22Rv1 (cell line): ENCODE data around the gene ANXA6.

Source experiments
- H3K27ac ChIP-seq: fragments of 450-650 bp; 2 replicates; pipeline ENCODE4 v1.5.1; 2017
- CTCF ChIP-seq: fragments of 450-650 bp; IDR thresholded peaks from 2 replicates; pipeline ENCODE4 v1.5.1; 2017; ENCODE audit warnings: mild to moderate bottlenecking
- ZFX ChIP-seq: fragments of 450-650 bp; IDR thresholded peaks from 2 replicates; pipeline ENCODE4 v1.6.1; 2017; ENCODE audit warnings: antibody characterized with exemption, borderline replicate concordance

ANXA6 gene

GRCh38 chr5:151151263-151151660 lies 6.3 kb downstream of the ANXA6 start:
- TF ChIP-seq ZFX (no peak), CTCF (no peak)
- H3K27ac ChIP-seq = no peak overlapping the region

- no peak overlapping the region for H3K27ac ChIP-seq
- no peak for TF ChIP-seq ZFX
- no peak for TF ChIP-seq CTCF
Observed at GRCh38 chr5:151150471-151151262, 6.9 kb downstream of the ANXA6 start.

GRCh38 chr5:151148583-151148982 lies 9.0 kb downstream of the ANXA6 start:
- H3K27ac ChIP-seq = no peak overlapping the region

GRCh38 chr5:151147033-151147432 lies 10.5 kb downstream of the ANXA6 start:
- H3K27ac ChIP-seq = no peak overlapping the region
- TF ChIP-seq ZFX (no peak), CTCF (no peak)

More at GRCh38 chr5:151148583-151148982, 9.0 kb downstream of the ANXA6 start:
- TF ChIP-seq ZFX = no peak
- TF ChIP-seq CTCF = no peak

- no peak for TF ChIP-seq ZFX
- no peak overlapping the region for H3K27ac ChIP-seq
Observed at GRCh38 chr5:151146061-151146460, 11.5 kb downstream of the ANXA6 start.

- TF ChIP-seq CTCF = no peak
- no peak for TF ChIP-seq ZFX
- H3K27ac ChIP-seq = no peak overlapping the region
Observed at GRCh38 chr5:151144922-151145321, 12.7 kb downstream of the ANXA6 start.

- H3K27ac ChIP-seq = no peak overlapping the region
Observed at GRCh38 chr5:151144275-151144674, 13.3 kb downstream of the ANXA6 start.

More at GRCh38 chr5:151144275-151144674, 13.3 kb downstream of the ANXA6 start:
- TF ChIP-seq CTCF (no peak), ZFX (no peak)
